GM12878 (cell line): ENCODE measurements around the gene SFT2D1. TPM values are rescaled to one million over a fixed set of nuclear protein-coding genes. Genes with fewer than 3 reads are reported as not detected.

ENCODE experiments used
- ATAC-seq: fragments of 200-7000 bp; cut with Tn5 transposase; 3 replicates; pipeline ENCODE4 v1.9.1; 2020; ENCODE audit warnings: mild to moderate bottlenecking, moderate library complexity
- BruUV-seq: library from RNA; stranded (reverse); fragments of 400-500 nt; replicated peaks from 2 replicates; lab custom pipeline; 2021; lab: Mats Ljungman, UMichigan
- CTCF ChIA-PET: fragments of 300-600 bp; sonication (Branson Sonifier 250); formaldehyde crosslinking; extraction: SDS; loops from one replicate; lab custom pipeline; 2021; ENCODE audit warnings: inconsistent platforms; lab: Yijun Ruan, JAX
- POLR2A ChIA-PET: fragments of 350-600 bp; formaldehyde crosslinking; extraction: SDS; loops from one replicate; lab custom pipeline; 2021; ENCODE audit warnings: inconsistent platforms; lab: Charles Lee
- RAD21 ChIA-PET: fragments of 300-600 bp; sonication (Branson Sonifier 250); formaldehyde crosslinking; loops from one replicate; lab custom pipeline; 2023; ENCODE audit warnings: antibody characterized with exemption; ENCODE audit not compliant: unreplicated experiment; lab: Charles Lee
- SMC1A ChIA-PET: fragments of 300-600 bp; sonication (Branson Sonifier 250); formaldehyde crosslinking; loops from one replicate; lab custom pipeline; 2023; ENCODE audit not compliant: unreplicated experiment, uncharacterized antibody; lab: Charles Lee
- DNase-seq: peaks from one replicate; pipeline ENCODE4 v3.0.0-alpha.2; 2011; ENCODE audit warnings: low read depth, low spot score
- FAIRE-seq: peaks from 3 replicates; lab custom pipeline; 2011; peaks lifted over from hg19 to GRCh38; lab: Jason Lieb, UNC
- H2AFZ ChIP-seq: 2 replicates; pipeline ENCODE4 v1.6.0; 2011; ENCODE audit warnings: low read depth, low read length, control low read depth; ENCODE audit not compliant: control insufficient read depth
- H3K27ac ChIP-seq: 2 replicates; pipeline ENCODE4 v1.5.1; 2011; ENCODE audit warnings: control low read depth; ENCODE audit not compliant: control insufficient read depth, insufficient read depth
- H3K27me3 ChIP-seq, 2 experiments: replicated peaks in 1 of 2; 2 replicates each; pipeline versions ENCODE4 v1.6.0 to v1.6.1; 2011; ENCODE audit warnings: low read length in 1 of 2; ENCODE audit not compliant: control insufficient read depth in 2 of 2, insufficient read depth in 2 of 2
- H3K36me3 ChIP-seq, 2 experiments: 2 replicates each; pipeline ENCODE4 v1.5.1; 2011; ENCODE audit warnings: low read length in 1 of 2; ENCODE audit not compliant: control insufficient read depth in 2 of 2, insufficient read depth in 2 of 2
- H3K4me1 ChIP-seq: 2 replicates; pipeline ENCODE4 v1.6.1; 2011; ENCODE audit warnings: mild to moderate bottlenecking, low read length, moderate library complexity, mixed read lengths; ENCODE audit not compliant: control insufficient read depth, insufficient read depth
- H3K4me2 ChIP-seq: 2 replicates; pipeline ENCODE4 v1.6.0; 2011; ENCODE audit warnings: control low read depth; ENCODE audit not compliant: control insufficient read depth, insufficient read depth
- H3K4me3 ChIP-seq: fragments of 200-600 bp; sonication (generic); 2 replicates; pipeline ENCODE4 v1.5.1; 2016
- H3K79me2 ChIP-seq: 2 replicates; pipeline ENCODE4 v1.6.0; 2011; ENCODE audit warnings: low read length; ENCODE audit not compliant: control insufficient read depth, insufficient read depth
- H3K9ac ChIP-seq: 2 replicates; pipeline ENCODE4 v1.8.0; 2011; ENCODE audit warnings: low read length, control low read depth, mixed read lengths; ENCODE audit not compliant: control insufficient read depth, insufficient read depth
- H3K9me3 ChIP-seq: replicated peaks from 3 replicates; pipeline ENCODE4 v1.5.1; 2011; ENCODE audit warnings: mild to moderate bottlenecking, low read length; ENCODE audit not compliant: control insufficient read depth, insufficient read depth
- H4K20me1 ChIP-seq: 2 replicates; pipeline ENCODE4 v1.6.0; 2011; ENCODE audit not compliant: control insufficient read depth, insufficient read depth
- BMI1 ChIP-seq: fragments of 450-650 bp; IDR thresholded peaks from 2 replicates; pipeline ENCODE4 v1.6.1; 2016; ENCODE audit warnings: mild to moderate bottlenecking, moderate library complexity, borderline replicate concordance
- CREM ChIP-seq: IDR thresholded peaks from 2 replicates; pipeline ENCODE4 v1.6.1; 2014; ENCODE audit warnings: antibody characterized with exemption, low read depth
- ELK1 ChIP-seq: IDR thresholded peaks from 2 replicates; pipeline ENCODE4 v1.6.1; 2012; ENCODE audit warnings: low read depth, low read length, improper control_type of control experiment
- FOXK2 ChIP-seq: fragments of 450-650 bp; IDR thresholded peaks from 2 replicates; pipeline ENCODE4 v1.6.1; 2017; ENCODE audit warnings: mild to moderate bottlenecking, moderate library complexity
- IKZF2 ChIP-seq, 2 experiments: fragments of 450-650 bp; IDR thresholded peaks; 2 replicates each; pipeline ENCODE4 v1.6.1; 2017; ENCODE audit warnings: mild to moderate bottlenecking in 2 of 2, moderate library complexity in 2 of 2
- MYC ChIP-seq: IDR thresholded peaks from 2 replicates; pipeline ENCODE4 v1.6.1; 2011; ENCODE audit warnings: mild to moderate bottlenecking, low read length, moderate library complexity, inconsistent platforms; ENCODE audit not compliant: insufficient read depth, insufficient replicate concordance, insufficient read length, severe bottlenecking
- NR2F1 ChIP-seq: fragments of 450-650 bp; conservative IDR thresholded peaks from 2 replicates; pipeline ENCODE4 v1.6.1; 2017; ENCODE audit warnings: mild to moderate bottlenecking
- PAX5 ChIP-seq: IDR thresholded peaks from 2 replicates; pipeline ENCODE4 v1.6.1; 2011; ENCODE audit warnings: low read depth, low read length, borderline replicate concordance
- SKIL ChIP-seq: fragments of 450-650 bp; IDR thresholded peaks from 2 replicates; pipeline ENCODE4 v1.6.1; 2017; ENCODE audit warnings: mild to moderate bottlenecking, low read depth, inconsistent platforms; ENCODE audit not compliant: poor library complexity, severe bottlenecking
- ZNF384 ChIP-seq: IDR thresholded peaks from 2 replicates; pipeline ENCODE4 v1.6.1; 2012; ENCODE audit warnings: low read depth, mild to moderate bottlenecking, low read length, improper control_type of control experiment, borderline replicate concordance
- ZNF622 ChIP-seq: fragments of 450-650 bp; IDR thresholded peaks from 2 replicates; pipeline ENCODE4 v1.6.1; 2017; ENCODE audit warnings: mild to moderate bottlenecking, inconsistent platforms
- WGBS: methylation state at CpG from one replicate; pipeline ENCODE4 v1.1.6; 2016; ENCODE audit warnings: low lambda C conversion rate; ENCODE audit not compliant: insufficient replicate concordance, insufficient coverage; ENCODE audit errors: missing lambda C conversion rate; 5-methylcytosine and 5-hydroxymethylcytosine counted together
- in situ Hi-C: fragments of 300-500 bp; cut with MboI; formaldehyde crosslinking; loops from 9 replicates; pipeline ENCODE4 v1.14.3; 2018; ENCODE audit warnings: mixed read lengths
- intact Hi-C: fragments of 100-400 bp; cut with micrococcal nuclease; formaldehyde crosslinking; loops from one replicate; pipeline ENCODE4 v1.14.2; 2022; ENCODE audit not compliant: unreplicated experiment
- polyA plus RNA-seq, 11 experiments: library from polyadenylated mRNA; depleted of rRNA in 4 of 11; unstranded in 6 of 11; stranded (reverse) in 5 of 11; fragments of >200 nt; fragmentation: Nextera tagmentation in 4 of 11; fragmentation: Illumina TruSeq in 1 of 11; extraction: Ambion mirVana in 4 of 11; extraction: Trizol in 1 of 11; gene quantifications; 1 replicate in 1 of 11; 2 replicates in 10 of 11; pipeline versions ENCODE4 v1.2.1 to v1.2.3, GENCODE V29; 2011 to 2016; ENCODE audit warnings: inconsistent platforms in 2 of 11, missing spikeins in 2 of 11, low read depth in 1 of 11
- total RNA-seq, 4 experiments: library from RNA; depleted of rRNA in 3 of 4; stranded (reverse); fragments of >200 nt in 3 of 4; fragmentation: Illumina TruSeq in 1 of 4; extraction: Trizol in 1 of 4; gene quantifications; 2 replicates each; pipeline versions ENCODE4 v1.2.1 to v1.2.3, GENCODE V29; 2013 to 2021

The SFT2D1 gene
- total and polyA plus RNA-seq, 10 of the 15 experiments (the other 5 are each of a cell fraction or from before 2014, with no cell fraction given): 69.5 to 281 (median 124) TPM

- WGBS: 78% methylated on average over 11 of the region's 11 CpGs
- no peaks in the 10 kb centered on the region for H4K20me1 ChIP-seq
- ChIA-PET POLR2A (interaction anchor here (0.7 kb wide), 1 partner anchor 19 kb away, joined by 3 read pairs; no protein-coding TSS in a partner anchor), SMC1A (interaction anchor here (0.8 to 3.8 kb wide), 7 partner anchors 23 to 118 kb away, joined by 3 to 29 read pairs (median 15); partner anchors contain the start of gene PRR18), RAD21 (interaction anchor here (1.4 to 3.3 kb wide), 3 partner anchors 26 to 118 kb away, joined by 4 to 21 read pairs (median 12); partner anchors contain the start of gene PRR18), CTCF (interaction anchor here (1.7 to 3.9 kb wide), 4 partner anchors 28 to 118 kb away, joined by 6 to 58 read pairs (median 22); partner anchors contain the start of gene PRR18)
- no peak for ATAC-seq
- no peaks in the 10 kb centered on the region; the same call in 2 of the 3 replicates for H3K9me3 ChIP-seq
- no peak overlapping the region for H3K4me2 ChIP-seq
- no peaks in the 10 kb centered on the region for H3K79me2 ChIP-seq
- H3K27ac ChIP-seq: no peak overlapping the region
- peaks cover 38% of the 10 kb centered on the region for H3K4me1 ChIP-seq
- DNase-seq: no peak
- H3K36me3 ChIP-seq: no peaks in the 10 kb centered on the region
- no peak overlapping the region for H3K4me3 ChIP-seq
- no peak for TF ChIP-seq ELK1
- TF ChIP-seq SKIL: no peak
- TF ChIP-seq MYC: no peak
- no peak for TF ChIP-seq PAX5
- TF ChIP-seq NR2F1: no peak
- no peak for TF ChIP-seq CREM
- TF ChIP-seq ZNF384: no peak
- no peak for TF ChIP-seq ZNF622
- no peak for TF ChIP-seq IKZF2 (IDR thresholded peaks at IDR 0.05)
- no peak for TF ChIP-seq FOXK2
- no peak for TF ChIP-seq BMI1
- in situ Hi-C loops: no loop called here
- no peak overlapping the region for H3K9ac ChIP-seq
- no TSS peak for BruUV-seq
- H2AFZ ChIP-seq: no peak overlapping the region
- FAIRE-seq: no peak
- H3K27me3 ChIP-seq: no peaks in the 10 kb centered on the region
- intact Hi-C loops: no loop called here
These were observed 59.8 kb downstream of the SFT2D1 start for GRCh38 chr6:166282394-166283032.
